Neural progenitor cell (in vitro differentiated cells): Measurements from ENCODE around the gene PRKAG2. TPM values are rescaled to one million over a fixed set of nuclear protein-coding genes. Genes with fewer than 3 reads are reported as not detected.

Source experiments
- DNase-seq: peaks from one replicate; pipeline ENCODE4 v3.0.0-alpha.2; 2016; ENCODE audit warnings: low spot score
- H2AFZ ChIP-seq: fragments of 200-600 bp; sonication (generic); replicated peaks from 2 replicates; pipeline ENCODE4 v1.6.1; 2016; ENCODE audit warnings: antibody characterized with exemption
- H3F3A ChIP-seq: fragments of 200-600 bp; sonication (generic); 2 replicates; pipeline ENCODE4 v1.6.1; 2016; ENCODE audit warnings: antibody characterized with exemption, low read depth
- H3K27ac ChIP-seq: fragments of 200-600 bp; sonication (generic); 2 replicates; pipeline ENCODE4 v1.5.1; 2016; ENCODE audit warnings: mild to moderate bottlenecking
- H3K27me3 ChIP-seq: fragments of 200-600 bp; sonication (generic); 2 replicates; pipeline ENCODE4 v1.6.1; 2016; ENCODE audit warnings: mild to moderate bottlenecking, moderate library complexity
- H3K36me3 ChIP-seq: fragments of 200-600 bp; sonication (generic); 2 replicates; pipeline ENCODE4 v1.5.1; 2016
- H3K4me1 ChIP-seq: fragments of 200-600 bp; sonication (generic); 2 replicates; pipeline ENCODE4 v1.6.1; 2016; ENCODE audit warnings: mixed run types
- H3K4me2 ChIP-seq: fragments of 200-600 bp; sonication (generic); 2 replicates; pipeline ENCODE4 v1.6.1; 2016
- H3K4me3 ChIP-seq: fragments of 200-600 bp; sonication (generic); 2 replicates; pipeline ENCODE4 v1.5.1; 2016
- H3K79me2 ChIP-seq: fragments of 200-600 bp; sonication (generic); 2 replicates; pipeline ENCODE4 v1.6.1; 2016; ENCODE audit warnings: low read depth
- H3K9ac ChIP-seq: fragments of 200-600 bp; sonication (generic); 2 replicates; pipeline ENCODE4 v1.6.1; 2016
- H3K9me3 ChIP-seq: fragments of 200-600 bp; sonication (generic); 2 replicates; pipeline ENCODE4 v1.5.1; 2016; ENCODE audit warnings: low read depth
- H4K20me1 ChIP-seq: fragments of 200-600 bp; sonication (generic); 2 replicates; pipeline ENCODE4 v1.6.1; 2016; ENCODE audit warnings: low read depth
- H3K27ac Mint-ChIP-seq: 3 replicates; pipeline ENCODE4 v1.8.0; 2021; ENCODE audit warnings: mixed read lengths
- H3K27me3 Mint-ChIP-seq: 2 replicates; pipeline ENCODE4 v1.8.0; 2022; ENCODE audit warnings: low read depth, mild to moderate bottlenecking, inconsistent platforms, moderate library complexity, mixed read lengths; ENCODE audit not compliant: insufficient read depth
- H3K36me3 Mint-ChIP-seq: 3 replicates; pipeline ENCODE4 v1.8.0; 2021; ENCODE audit warnings: mixed read lengths
- H3K4me1 Mint-ChIP-seq: 3 replicates; pipeline ENCODE4 v1.8.0; 2021; ENCODE audit warnings: mixed read lengths
- H3K4me3 Mint-ChIP-seq: 3 replicates; pipeline ENCODE4 v1.8.0; 2021; ENCODE audit warnings: mild to moderate bottlenecking, moderate library complexity, mixed read lengths
- H3K9me3 Mint-ChIP-seq: 3 replicates; pipeline ENCODE4 v1.8.0; 2020; ENCODE audit warnings: mixed read lengths
- CTCF ChIP-seq: fragments of 200-600 bp; sonication (generic); IDR thresholded peaks from 2 replicates; pipeline ENCODE4 v1.5.1; 2017; ENCODE audit warnings: antibody characterized with exemption, mild to moderate bottlenecking
- EZH2 ChIP-seq: fragments of 200-600 bp; sonication (generic); IDR thresholded peaks from 2 replicates; pipeline ENCODE4 v1.6.1; 2017; ENCODE audit warnings: antibody characterized with exemption, mild to moderate bottlenecking, moderate library complexity
- EZH2phosphoT487 ChIP-seq: fragments of 200-600 bp; sonication (generic); IDR thresholded peaks from 2 replicates; pipeline ENCODE4 v1.6.1; 2017; ENCODE audit warnings: antibody characterized with exemption
- total RNA-seq: library from RNA; depleted of rRNA; stranded (reverse); fragments of >200 nt; gene quantifications from 2 replicates; pipeline ENCODE4 v1.2.3, GENCODE V29; 2015; ENCODE audit warnings: low replicate concordance

Gene PRKAG2
- total RNA-seq, 1 donor from 2014 or later: 11.4 TPM

- H3K9ac ChIP-seq: no peak overlapping the region
- Mint-ChIP-seq H3K9me3 (no peaks in the 10 kb centered on the region), H3K36me3 (no peaks in the 10 kb centered on the region), H3K27ac (no peak overlapping the region), H3K27me3 (peaks cover 11% of the 10 kb centered on the region), H3K4me3 (no peak overlapping the region), H3K4me1 (peaks cover 2% of the 10 kb centered on the region)
- H3K27ac ChIP-seq: no peak overlapping the region
- H3K36me3 ChIP-seq: no peaks in the 10 kb centered on the region
- H3F3A ChIP-seq: no peaks in the 10 kb centered on the region
- H3K4me2 ChIP-seq: no peak overlapping the region
- no peaks in the 10 kb centered on the region for H3K27me3 ChIP-seq
- TF ChIP-seq CTCF: no peak
- no peak for TF ChIP-seq EZH2
- no peak for TF ChIP-seq EZH2phosphoT487
- H3K9me3 ChIP-seq: no peaks in the 10 kb centered on the region
- no peaks in the 10 kb centered on the region for H4K20me1 ChIP-seq
- H2AFZ ChIP-seq: no peak overlapping the region
- H3K4me1 ChIP-seq: no peaks in the 10 kb centered on the region
- no peak overlapping the region for H3K4me3 ChIP-seq
- no peak for DNase-seq
- H3K79me2 ChIP-seq: no peaks in the 10 kb centered on the region
These were observed 164.8 kb downstream of the PRKAG2 start for GRCh38 chr7:151711906-151712809.

GRCh38 chr7:151711435-151711872 lies 165.5 kb downstream of the PRKAG2 start:
- no peak overlapping the region for H3K27ac Mint-ChIP-seq
- H3K9me3 ChIP-seq: no peaks in the 10 kb centered on the region
- no peaks in the 10 kb centered on the region for H3F3A ChIP-seq
- no peaks in the 10 kb centered on the region for H4K20me1 ChIP-seq
- H3K36me3 ChIP-seq: no peaks in the 10 kb centered on the region
- H3K4me2 ChIP-seq: no peak overlapping the region
- TF ChIP-seq EZH2: no peak
- no peak for TF ChIP-seq EZH2phosphoT487
- no peak for TF ChIP-seq CTCF
- no peaks in the 10 kb centered on the region for H3K9me3 Mint-ChIP-seq
- no peaks in the 10 kb centered on the region for H3K79me2 ChIP-seq
- H3K4me1 ChIP-seq: no peaks in the 10 kb centered on the region
- H3K4me1 Mint-ChIP-seq: peaks cover 2% of the 10 kb centered on the region
- DNase-seq: no peak
- H3K27ac ChIP-seq: no peak overlapping the region
- H2AFZ ChIP-seq: no peak overlapping the region
- no peak overlapping the region for H3K4me3 ChIP-seq
- H3K36me3 Mint-ChIP-seq: no peaks in the 10 kb centered on the region
- no peak overlapping the region for H3K9ac ChIP-seq
- H3K27me3 Mint-ChIP-seq: peaks cover 9% of the 10 kb centered on the region
- no peak overlapping the region for H3K4me3 Mint-ChIP-seq
- no peaks in the 10 kb centered on the region for H3K27me3 ChIP-seq

- Histone ChIP-seq H3F3A (no peaks in the 10 kb centered on the region), H3K9me3 (no peaks in the 10 kb centered on the region), H4K20me1 (no peaks in the 10 kb centered on the region), H3K9ac (no peak overlapping the region), H3K36me3 (no peaks in the 10 kb centered on the region), H3K27ac (no peak overlapping the region), H3K4me1 (no peaks in the 10 kb centered on the region), H3K79me2 (no peaks in the 10 kb centered on the region), H3K4me3 (no peak overlapping the region), H3K27me3 (peaks cover 6% of the 10 kb centered on the region), H2AFZ (no peak overlapping the region), H3K4me2 (no peak overlapping the region)
- DNase-seq: no peak
- no peaks in the 10 kb centered on the region for H3K9me3 Mint-ChIP-seq
- peaks cover 9% of the 10 kb centered on the region for H3K27me3 Mint-ChIP-seq
- H3K36me3 Mint-ChIP-seq: no peaks in the 10 kb centered on the region
- no peak overlapping the region for H3K27ac Mint-ChIP-seq
- peaks cover 2% of the 10 kb centered on the region for H3K4me1 Mint-ChIP-seq
- TF ChIP-seq EZH2phosphoT487: no peak
- no peak for TF ChIP-seq CTCF
- no peak for TF ChIP-seq EZH2
- no peak overlapping the region for H3K4me3 Mint-ChIP-seq
These were observed 166.1 kb downstream of the PRKAG2 start for GRCh38 chr7:151710646-151711434.
